Fibroblast of skin of abdomen (primary cell): Measurements from ENCODE around the gene EPS8.
"Not testable (repeated sequence)": the region's sequence is repeated elsewhere in the genome, so short reads cannot be mapped to it uniquely, and the experiment has no call there.

ENCODE experiments used
- DNase-seq: peaks from one replicate; pipeline ENCODE4 v3.0.0-alpha.2; 2013

The EPS8 gene

GRCh38 chr12:15756822-15757221, 32.4 kb downstream of the EPS8 start:
- peak; percentile 71 for DNase-seq

GRCh38 chr12:15754233-15754632, 35.0 kb downstream of the EPS8 start:
- peak; percentile 45 for DNase-seq

GRCh38 chr12:15752785-15753184, 36.4 kb downstream of the EPS8 start:
- DNase-seq = peak; percentile 68

- DNase-seq = peak; percentile 58
Observed at GRCh38 chr12:15751741-15752140, 37.4 kb downstream of the EPS8 start.

GRCh38 chr12:15749937-15750336, 39.3 kb downstream of the EPS8 start:
- no peak for DNase-seq

GRCh38 chr12:15741870-15742269, 47.3 kb downstream of the EPS8 start:
- DNase-seq = not testable (repeated sequence)

GRCh38 chr12:15741082-15741481, 48.1 kb downstream of the EPS8 start:
- DNase-seq = no peak

GRCh38 chr12:15740389-15740788, 48.8 kb downstream of the EPS8 start:
- not testable (repeated sequence) for DNase-seq

- no peak for DNase-seq
Observed at GRCh38 chr12:15738438-15739015, 50.7 kb downstream of the EPS8 start.

GRCh38 chr12:15735837-15736615, 53.2 kb downstream of the EPS8 start:
- DNase-seq = no peak

GRCh38 chr12:15733136-15733535, 56.1 kb downstream of the EPS8 start:
- no peak for DNase-seq

GRCh38 chr12:15732341-15733061, 56.7 kb downstream of the EPS8 start:
- DNase-seq = peak; percentile 22

GRCh38 chr12:15731940-15732339, 57.2 kb downstream of the EPS8 start:
- DNase-seq = no peak

- DNase-seq = no peak
Observed at GRCh38 chr12:15729097-15729496, 60.1 kb downstream of the EPS8 start.

- DNase-seq = peak; percentile 68
Observed at GRCh38 chr12:15728118-15728598, 61.0 kb downstream of the EPS8 start.

- DNase-seq = no peak
Observed at GRCh38 chr12:15726878-15727150, 62.4 kb downstream of the EPS8 start.

GRCh38 chr12:15726027-15726877, 62.9 kb downstream of the EPS8 start:
- DNase-seq = peak; percentile 15

GRCh38 chr12:15722951-15723350, 66.2 kb downstream of the EPS8 start:
- DNase-seq = no peak

GRCh38 chr12:15721316-15722115, 67.7 kb downstream of the EPS8 start:
- DNase-seq = peak; percentile 54

- DNase-seq = no peak
Observed at GRCh38 chr12:15720295-15720694, 68.9 kb downstream of the EPS8 start.

- DNase-seq = no peak
Observed at GRCh38 chr12:15719230-15719629, 70.0 kb downstream of the EPS8 start.
